Kidney epithelial cell (primary cell): ENCODE measurements around the gene ERC2. TPM values are rescaled to one million over a fixed set of nuclear protein-coding genes. Genes with fewer than 3 reads are reported as not detected.
A peak's percentile ranks its signal among the peaks of the same experiment; 100 is the strongest.

Source experiments
- DNase-seq: peaks from one replicate; pipeline ENCODE4 v3.0.0-alpha.2; 2010; ENCODE audit warnings: low read depth
- H3K27me3 ChIP-seq: 2 replicates; pipeline ENCODE4 v1.6.0; 2011; ENCODE audit warnings: low read length; ENCODE audit not compliant: control insufficient read depth, insufficient read depth
- H3K36me3 ChIP-seq: 2 replicates; pipeline ENCODE4 v1.5.1; 2011; ENCODE audit warnings: low read length; ENCODE audit not compliant: control insufficient read depth, insufficient read depth
- H3K4me3 ChIP-seq: 2 replicates; pipeline ENCODE4 v1.5.1; 2011; ENCODE audit warnings: low read depth, mild to moderate bottlenecking, control low read depth, low read length
- total RNA-seq: library from RNA; depleted of rRNA; stranded (reverse); fragments of >200 nt; gene quantifications from 2 replicates; pipeline ENCODE4 v1.2.3, GENCODE V29; 2015
- TF ChIP-seq, protein P1 (sequence below): IDR thresholded peaks from 2 replicates; pipeline ENCODE4 v1.5.1; 2011; ENCODE audit warnings: mild to moderate bottlenecking, moderate library complexity, low read length, control low read depth, inconsistent platforms; ENCODE audit not compliant: insufficient read depth, poor library complexity, severe bottlenecking

ERC2 gene
- total RNA-seq, 1 donor from 2014 or later, result 17.0 TPM

DNA sequence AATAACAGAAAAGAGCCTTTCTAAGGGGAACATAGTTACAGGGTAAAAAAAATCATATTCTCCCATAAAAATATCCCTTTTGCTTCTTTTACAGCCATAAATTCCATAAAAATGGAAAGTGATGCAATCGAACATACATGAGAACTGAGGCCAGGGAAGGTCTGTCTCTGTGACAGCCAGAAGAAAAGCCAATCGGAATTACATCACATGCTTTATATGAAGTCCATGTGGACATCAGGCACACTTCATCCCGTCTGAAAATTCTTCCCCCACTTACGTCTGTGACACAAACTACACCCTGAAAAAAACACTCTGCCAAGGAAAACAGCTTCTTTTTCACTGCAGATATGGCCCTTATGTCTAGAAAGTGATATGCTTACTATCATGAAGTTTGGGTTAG is 323.5 kb downstream of the ERC2 start:
- Histone ChIP-seq H3K36me3 (no peaks in the 10 kb centered on the region), H3K27me3 (no peaks in the 10 kb centered on the region), H3K4me3 (no peak overlapping the region)
- TF ChIP-seq, protein P1, sequence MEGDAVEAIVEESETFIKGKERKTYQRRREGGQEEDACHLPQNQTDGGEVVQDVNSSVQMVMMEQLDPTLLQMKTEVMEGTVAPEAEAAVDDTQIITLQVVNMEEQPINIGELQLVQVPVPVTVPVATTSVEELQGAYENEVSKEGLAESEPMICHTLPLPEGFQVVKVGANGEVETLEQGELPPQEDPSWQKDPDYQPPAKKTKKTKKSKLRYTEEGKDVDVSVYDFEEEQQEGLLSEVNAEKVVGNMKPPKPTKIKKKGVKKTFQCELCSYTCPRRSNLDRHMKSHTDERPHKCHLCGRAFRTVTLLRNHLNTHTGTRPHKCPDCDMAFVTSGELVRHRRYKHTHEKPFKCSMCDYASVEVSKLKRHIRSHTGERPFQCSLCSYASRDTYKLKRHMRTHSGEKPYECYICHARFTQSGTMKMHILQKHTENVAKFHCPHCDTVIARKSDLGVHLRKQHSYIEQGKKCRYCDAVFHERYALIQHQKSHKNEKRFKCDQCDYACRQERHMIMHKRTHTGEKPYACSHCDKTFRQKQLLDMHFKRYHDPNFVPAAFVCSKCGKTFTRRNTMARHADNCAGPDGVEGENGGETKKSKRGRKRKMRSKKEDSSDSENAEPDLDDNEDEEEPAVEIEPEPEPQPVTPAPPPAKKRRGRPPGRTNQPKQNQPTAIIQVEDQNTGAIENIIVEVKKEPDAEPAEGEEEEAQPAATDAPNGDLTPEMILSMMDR, result no peak
- DNase-seq, result no peak

DNA sequence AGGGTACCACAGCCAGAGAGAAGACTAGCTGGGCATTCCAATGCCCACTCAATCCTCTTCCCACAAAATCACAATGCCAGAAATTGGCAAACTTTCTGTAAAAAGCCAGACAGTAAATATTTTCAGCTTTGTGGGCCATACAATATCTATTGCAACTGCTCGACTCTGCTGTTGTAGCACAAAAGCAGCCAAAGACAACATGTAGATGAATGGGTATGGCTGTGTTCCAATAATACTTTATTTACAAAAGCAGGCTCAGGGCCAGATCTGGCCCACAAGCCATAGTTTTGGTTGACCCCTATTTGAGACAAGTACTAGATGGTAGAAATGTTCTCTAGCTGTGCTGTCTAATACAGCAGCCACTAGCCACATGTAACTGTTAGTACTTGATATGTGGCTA is 330.9 kb downstream of the ERC2 start:
- TF ChIP-seq, protein P1, result no peak
- Histone ChIP-seq H3K27me3 (no peaks in the 10 kb centered on the region), H3K4me3 (no peak overlapping the region), H3K36me3 (no peaks in the 10 kb centered on the region)
- no peak for DNase-seq

DNA sequence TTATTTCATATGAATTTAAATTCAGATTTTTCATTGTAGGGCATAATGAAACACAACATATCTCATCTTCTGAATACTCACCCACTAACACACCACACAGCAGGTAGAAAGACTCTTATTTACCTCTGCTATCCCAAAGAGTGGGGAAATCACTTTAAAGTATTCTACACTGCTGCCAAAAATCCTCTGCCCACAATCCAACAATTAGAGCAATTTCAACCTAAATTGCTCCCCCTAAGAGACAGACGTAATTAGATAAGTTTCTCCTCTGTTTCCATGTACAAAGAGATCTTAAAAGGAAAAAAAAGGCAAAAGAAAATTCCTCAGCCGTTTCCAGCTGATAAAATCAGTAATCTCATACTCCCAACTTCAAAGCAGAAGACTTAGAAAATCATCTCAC is 331.8 kb downstream of the ERC2 start:
- TF ChIP-seq, protein P1, result no peak
- Histone ChIP-seq H3K36me3 (no peaks in the 10 kb centered on the region), H3K27me3 (no peaks in the 10 kb centered on the region), H3K4me3 (no peak overlapping the region)
- DNase-seq, result no peak

DNA sequence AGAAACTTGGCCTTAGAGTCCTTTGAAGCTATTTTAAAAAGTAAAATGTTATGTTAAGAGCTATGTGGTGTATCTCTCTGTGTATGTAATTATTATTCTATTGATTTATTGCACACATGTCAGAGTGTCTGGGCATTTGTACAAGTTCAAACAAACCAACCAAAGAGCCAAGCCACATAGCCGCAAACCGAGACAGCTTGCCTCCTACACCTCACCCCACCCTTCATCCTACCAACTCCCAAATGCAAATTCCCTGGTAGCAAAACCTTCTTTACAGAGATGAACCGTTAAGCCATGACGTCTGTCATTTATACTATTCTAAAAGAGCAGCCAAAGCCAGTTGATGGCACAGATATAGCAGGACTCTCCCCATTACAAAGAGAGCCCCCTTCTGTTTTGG is 332.3 kb downstream of the ERC2 start:
- no peak overlapping the region for H3K4me3 ChIP-seq
- no peak for DNase-seq
- no peaks in the 10 kb centered on the region for H3K27me3 ChIP-seq
- TF ChIP-seq, protein P1, result no peak
- H3K36me3 ChIP-seq, result no peaks in the 10 kb centered on the region

DNA sequence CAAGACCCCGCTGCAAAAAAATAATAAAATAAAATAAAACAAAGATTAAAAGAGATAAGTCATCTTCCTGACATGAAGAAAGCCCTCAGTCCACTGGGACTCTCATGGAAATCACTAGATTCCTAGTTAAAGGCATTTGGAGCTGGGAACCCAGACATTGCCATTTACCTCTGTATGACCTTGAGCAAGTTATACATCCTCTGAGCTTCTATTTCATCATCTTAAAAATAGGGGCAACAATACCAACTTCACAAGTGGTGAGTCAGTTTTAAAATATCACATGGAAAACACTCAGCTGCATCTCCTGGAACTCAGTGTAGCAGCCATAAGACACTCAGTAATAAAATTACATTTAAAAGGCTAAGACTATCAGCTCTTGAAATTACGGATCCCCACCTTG is 334.8 kb downstream of the ERC2 start:
- Histone ChIP-seq H3K27me3 (no peaks in the 10 kb centered on the region), H3K4me3 (no peak overlapping the region), H3K36me3 (no peaks in the 10 kb centered on the region)
- TF ChIP-seq, protein P1, result no peak
- DNase-seq, result peak; percentile 32

DNA sequence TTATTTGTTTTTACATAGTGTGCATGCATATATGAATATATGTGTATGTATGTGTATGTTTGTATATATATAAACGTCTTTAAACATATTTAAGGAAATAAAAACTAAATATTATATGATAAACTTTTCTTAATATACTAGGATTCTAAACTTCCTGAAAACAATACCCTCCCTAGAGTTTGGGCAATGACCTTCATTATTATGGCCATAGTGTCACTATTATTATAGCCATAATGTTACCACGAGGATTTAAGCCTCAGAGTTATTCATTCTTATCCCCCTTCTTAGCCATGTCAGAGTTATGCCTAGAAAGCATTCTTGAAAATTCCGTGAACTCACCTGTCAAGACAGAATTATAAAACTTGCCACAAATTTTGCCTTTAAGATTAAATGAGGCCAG is 335.5 kb downstream of the ERC2 start:
- no peaks in the 10 kb centered on the region for H3K36me3 ChIP-seq
- no peak overlapping the region for H3K4me3 ChIP-seq
- DNase-seq, result no peak
- TF ChIP-seq, protein P1, result no peak
- no peaks in the 10 kb centered on the region for H3K27me3 ChIP-seq
